ENCODE measurements around the gene IGFBP7.

IGFBP7 gene

DNA sequence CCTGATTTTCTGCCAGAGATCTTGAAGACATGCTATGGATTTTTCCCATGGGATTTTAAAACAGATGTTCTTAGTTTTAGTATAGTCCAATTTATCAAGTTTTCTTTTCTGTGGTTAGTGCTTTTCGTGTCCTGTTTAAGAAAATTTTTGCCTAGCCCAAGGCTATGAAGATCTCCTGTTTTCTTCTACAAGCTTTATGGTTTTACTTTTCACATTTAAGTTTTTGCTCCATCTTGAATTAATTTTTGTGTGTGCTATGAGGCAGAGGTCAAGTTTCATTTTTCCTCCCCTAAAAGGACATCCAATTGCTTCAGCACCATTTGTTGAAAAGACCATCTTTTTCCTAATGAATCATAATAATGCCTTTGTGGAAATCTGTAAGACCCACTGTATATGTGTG, 65.9 kb downstream of the IGFBP7 start:
- in situ Hi-C loops (cut with HindIII; ENCODE audit: low sequenced_read_pairs) = no loop called here

DNA sequence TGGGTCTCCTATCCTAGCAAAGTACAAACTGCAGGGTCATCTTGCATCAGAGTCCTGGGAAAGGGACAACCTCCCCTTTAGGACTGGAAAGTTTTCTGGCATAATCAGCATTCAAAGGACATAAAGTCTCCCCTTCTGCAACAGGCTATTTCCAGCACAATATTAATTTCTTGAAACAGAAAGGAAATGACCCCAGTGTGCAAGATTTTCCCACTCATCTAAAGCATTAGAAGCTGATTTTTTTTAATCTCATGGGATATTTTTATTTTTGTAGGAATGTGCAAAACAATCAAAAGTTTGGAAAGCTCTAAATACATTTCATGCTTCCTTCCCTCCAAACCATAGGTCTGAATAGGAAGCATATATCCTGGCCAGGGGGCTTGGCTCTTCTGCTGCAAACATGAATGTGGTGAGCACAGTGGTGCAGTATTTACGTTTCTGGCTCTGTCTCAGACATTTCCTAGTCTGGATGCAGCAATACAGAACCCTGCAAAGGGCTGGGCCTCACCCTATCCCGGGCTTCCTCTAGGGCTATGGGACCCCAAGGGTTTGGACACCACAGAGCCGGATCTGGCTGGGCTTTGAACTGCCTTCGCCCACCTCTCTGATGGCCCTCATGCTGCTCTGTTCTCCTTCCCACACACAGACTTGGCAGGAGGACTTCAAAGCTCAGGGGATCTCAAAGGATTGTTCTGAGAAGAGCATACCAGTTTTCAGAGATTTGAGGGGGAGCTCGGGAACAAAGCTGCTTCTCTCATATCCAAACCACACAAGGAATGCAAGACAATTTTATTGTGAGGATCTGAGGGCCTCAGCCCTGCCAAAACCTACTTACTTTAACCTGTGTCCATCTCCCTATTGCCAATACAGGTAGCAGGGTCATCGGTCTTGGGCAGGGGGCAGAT, 66.6 kb downstream of the IGFBP7 start:
- in situ Hi-C loops (cut with HindIII; ENCODE audit: low sequenced_read_pairs) = no loop called here

DNA sequence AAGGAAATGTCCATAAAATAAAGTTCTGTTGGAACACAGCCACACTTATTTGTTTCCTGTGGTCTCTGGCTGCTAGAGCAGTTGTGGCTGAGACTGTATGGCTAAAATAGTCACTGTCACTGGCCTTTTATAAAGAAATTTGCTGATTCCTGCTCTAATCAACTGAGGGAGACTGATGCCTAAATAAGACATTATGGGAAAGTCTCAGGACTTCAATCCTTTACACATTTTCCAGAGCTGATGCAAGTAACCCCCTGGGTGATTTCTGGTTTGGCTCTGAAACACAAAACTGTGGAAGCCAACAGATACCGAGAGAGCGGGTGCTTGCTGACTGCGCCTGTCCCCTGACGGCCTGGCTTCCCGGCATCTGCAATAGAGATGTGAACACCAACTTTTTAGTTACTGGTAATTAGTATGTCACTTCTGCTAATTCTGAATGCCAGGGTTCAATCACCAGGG, 67.4 kb downstream of the IGFBP7 start:
- in situ Hi-C loops (cut with HindIII; ENCODE audit: low sequenced_read_pairs) = no loop called here

DNA sequence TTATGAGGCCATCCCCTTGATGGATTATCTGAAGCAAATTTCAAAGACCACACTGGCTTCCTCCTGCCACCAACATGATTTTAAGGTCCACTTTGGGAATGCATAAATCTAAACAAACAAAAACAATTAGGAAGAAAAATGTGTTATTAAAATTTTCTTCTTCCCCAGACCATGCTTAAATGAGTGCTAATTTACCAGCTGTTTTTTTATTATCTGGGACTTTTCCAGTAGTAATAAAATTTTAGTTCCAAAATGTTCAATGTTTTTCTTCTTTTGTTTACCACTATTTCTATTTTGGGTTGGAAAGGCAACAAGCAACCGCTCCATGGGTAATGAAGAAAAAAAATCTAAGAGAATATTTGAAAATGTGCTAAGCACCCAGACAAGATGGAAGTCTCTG, 69.2 kb downstream of the IGFBP7 start:
- in situ Hi-C loops (cut with HindIII; ENCODE audit: low sequenced_read_pairs) = no loop called here

DNA sequence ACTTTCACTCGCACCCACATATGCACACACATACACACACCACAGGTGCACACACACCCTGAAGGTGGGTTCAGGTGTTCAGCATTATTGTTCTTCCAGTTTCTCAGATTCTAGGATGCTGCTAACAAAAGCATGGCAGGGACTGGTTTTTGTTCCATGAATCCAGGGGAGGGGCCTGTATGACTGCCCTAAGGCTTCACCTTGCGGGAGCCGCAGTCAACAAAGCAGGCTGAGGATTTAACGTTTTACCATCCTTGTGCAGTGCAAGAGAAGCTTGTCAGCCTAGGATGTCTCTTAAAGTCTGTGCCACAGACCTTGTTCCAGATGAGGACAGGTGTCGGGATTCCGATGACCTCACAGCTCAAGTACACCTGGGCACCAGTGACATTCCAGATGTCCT, 69.7 kb downstream of the IGFBP7 start:
- in situ Hi-C loops (cut with HindIII; ENCODE audit: low sequenced_read_pairs) = no loop called here

DNA sequence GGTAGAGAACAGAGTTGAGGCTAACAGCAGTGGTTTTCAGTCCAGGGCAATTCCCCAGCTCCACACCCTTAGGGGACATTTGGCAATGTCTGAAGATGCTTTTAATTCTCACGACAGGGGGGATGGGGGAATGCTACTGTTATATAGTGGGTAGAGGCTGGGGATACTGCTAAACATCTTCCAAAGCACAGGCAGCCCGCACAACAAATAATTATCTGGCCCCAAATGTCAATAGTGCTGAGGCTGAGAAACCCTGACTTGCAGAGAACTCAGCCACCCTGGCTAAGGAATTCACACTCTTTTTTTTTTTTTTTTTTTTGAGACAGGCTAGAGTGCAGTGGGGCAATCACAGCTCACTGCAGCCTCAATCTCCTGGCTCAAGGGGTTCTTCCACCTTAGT, 70.8 kb downstream of the IGFBP7 start:
- in situ Hi-C loops (cut with HindIII; ENCODE audit: low sequenced_read_pairs) = no loop called here

DNA sequence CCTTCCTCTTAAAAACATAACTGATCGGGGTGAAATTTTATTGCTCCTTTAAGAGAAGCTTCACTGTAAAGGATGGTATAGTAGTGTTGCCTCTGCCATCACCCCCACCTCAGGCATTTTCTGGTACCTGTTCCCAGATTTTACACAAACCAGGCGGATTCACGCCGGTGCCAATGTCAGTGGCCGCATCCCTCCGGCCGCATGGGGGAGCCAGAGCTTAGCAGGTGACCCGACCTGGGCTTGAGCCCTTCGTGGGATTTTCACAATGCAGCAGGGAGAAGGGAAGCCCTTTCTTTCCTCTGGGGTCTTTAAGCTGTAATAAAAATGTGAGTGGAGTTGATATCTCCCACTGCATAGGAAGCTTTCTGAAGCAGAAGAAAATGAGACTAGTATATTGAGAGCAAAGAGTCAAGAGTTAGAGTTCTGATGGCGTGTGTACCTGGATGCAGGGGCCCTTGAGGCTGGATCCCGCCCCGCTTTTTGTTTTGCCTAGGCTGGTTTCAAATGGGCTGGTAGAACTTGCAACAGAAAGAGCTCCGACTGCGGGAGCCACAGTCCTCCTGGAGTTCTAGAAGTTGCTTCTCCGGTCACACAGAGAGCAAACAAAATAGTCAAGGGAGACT, 72.1 kb downstream of the IGFBP7 start:
- in situ Hi-C loops (cut with HindIII; ENCODE audit: low sequenced_read_pairs) = no loop called here

DNA sequence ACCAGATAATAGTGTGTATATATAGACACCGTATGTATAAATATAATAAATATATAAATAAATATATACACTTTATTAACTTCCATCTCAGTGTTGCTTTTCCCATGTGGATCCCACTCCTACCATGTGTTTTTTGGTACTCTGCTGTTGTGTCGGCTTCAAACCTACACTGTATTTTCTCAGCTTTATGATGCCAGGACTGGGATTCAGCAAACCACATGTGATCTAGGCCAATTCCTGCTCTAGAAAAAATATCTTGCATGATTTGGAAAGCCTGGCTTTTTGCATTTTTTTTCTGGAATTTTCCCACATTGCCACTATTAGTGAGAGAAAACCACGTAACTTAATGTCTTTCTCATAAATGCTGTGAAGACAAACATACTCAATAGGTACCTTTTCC, 75.7 kb downstream of the IGFBP7 start:
- in situ Hi-C loops (cut with HindIII; ENCODE audit: low sequenced_read_pairs) = no loop called here

DNA sequence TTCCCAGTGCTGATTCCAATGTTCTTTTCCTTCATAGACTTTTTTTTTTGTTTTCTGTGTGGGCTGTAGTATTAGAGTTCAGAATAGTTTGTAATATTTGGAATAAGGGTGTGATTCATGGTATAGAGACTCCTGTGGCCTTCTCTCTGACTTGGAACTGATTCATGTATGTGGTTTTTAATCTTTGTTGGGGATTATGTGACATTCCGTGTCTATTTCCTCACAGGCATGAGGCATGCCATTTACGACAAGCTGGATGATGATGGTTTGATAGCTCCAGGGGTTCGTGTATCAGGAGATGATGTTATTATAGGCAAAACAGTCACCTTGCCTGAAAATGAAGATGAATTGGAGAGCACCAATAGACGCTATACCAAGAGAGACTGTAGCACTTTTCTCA, 87.1 kb downstream of the IGFBP7 start:
- in situ Hi-C loops (cut with HindIII; ENCODE audit: low sequenced_read_pairs) = no loop called here

DNA sequence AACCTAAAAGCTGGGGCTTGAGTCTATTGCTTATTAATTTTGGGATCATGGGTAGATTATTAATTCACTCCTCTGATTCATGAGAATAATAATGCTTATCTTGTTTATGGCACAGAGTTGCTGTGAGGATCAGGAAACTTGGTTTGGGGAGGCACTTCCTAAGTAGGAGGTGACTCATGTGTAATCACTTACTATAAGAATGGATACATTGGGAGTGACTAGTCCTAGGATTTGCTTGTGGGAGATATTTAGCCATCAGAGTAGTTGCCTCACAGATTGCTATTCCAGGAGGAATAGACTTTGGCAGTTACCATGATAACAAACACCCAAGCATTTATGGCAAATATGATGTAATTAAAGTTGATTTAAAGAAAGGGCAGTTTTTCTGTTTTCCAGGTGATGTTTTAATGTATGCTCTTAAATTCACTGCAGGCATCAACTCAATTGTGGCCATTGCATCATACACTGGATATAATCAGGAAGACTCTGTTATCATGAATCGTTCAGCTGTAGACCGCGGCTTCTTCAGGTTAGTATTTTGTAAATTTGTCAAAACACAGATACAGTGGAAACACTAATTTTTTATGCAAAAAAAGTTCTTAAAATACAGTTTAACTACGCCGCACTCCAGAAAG, 89.6 kb downstream of the IGFBP7 start:
- in situ Hi-C loops (cut with HindIII; ENCODE audit: low sequenced_read_pairs) = no loop called here

DNA sequence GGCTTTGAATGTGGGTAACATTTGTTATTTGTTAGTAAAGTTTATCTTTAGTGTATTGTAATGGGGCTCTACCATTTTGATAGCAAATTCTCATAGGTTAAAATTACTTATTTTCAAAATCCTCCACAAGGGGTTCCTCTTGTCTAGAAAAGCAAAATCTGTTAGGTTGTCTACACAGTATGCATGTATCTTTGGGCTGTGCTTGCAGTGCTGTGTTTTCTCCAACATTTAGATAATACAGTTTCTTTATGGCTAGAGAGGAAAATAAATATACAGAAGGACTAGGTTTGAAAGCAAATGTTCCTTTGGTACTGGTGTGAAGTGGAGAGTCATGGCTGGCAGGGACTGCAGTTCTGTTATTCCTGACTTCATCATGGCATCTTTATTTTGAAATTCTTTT, 91.2 kb downstream of the IGFBP7 start:
- in situ Hi-C loops (cut with HindIII; ENCODE audit: low sequenced_read_pairs) = no loop called here

DNA sequence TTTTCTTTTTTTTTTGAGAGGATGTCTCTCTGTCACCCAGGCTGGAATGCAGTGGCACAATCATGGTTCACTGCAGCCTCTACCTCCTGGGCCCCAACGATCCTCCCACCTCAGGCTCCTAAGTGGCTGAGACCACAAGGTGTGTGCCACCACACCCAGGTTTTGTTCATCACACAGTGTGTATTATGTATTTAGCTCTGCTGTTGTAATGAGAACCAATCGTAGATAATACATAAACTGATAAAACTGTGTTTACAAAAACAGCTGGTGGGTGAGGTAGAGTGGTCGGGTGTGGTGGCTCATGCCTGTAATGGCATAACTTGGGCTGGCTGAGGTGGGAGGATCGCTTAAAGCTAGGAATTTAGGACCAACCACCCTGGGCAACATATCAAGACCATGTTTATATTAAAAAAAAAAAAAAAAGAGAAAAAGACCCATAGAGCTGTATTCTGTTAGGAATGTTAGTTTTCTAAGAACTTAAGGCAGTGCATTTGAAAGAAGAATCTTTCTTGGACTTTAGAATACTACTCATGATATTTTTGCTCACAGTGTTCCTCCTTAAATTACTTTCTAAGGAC, 96.6 kb downstream of the IGFBP7 start:
- in situ Hi-C loops (cut with HindIII; ENCODE audit: low sequenced_read_pairs) = no loop called here

DNA sequence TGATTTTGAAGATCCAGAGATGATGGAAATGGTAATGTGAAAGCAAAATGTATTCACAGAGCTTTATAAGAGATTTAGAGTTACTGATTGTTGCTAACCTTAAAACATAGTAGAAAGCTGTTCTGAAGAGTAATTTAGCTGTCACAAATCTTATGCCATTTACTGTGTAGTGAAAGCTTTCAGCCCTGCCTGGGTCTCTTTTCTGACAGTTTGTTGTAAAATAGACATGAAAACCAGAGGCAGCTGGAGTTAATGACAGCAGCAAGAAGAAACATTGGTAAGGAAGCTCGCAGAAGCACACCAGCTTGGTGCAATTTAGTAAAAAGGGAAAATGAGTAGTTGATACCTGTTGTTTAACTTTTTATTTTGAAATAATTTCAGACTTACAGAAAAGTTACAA, 110.4 kb downstream of the IGFBP7 start:
- in situ Hi-C loops (cut with HindIII; ENCODE audit: low sequenced_read_pairs) = no loop called here

DNA sequence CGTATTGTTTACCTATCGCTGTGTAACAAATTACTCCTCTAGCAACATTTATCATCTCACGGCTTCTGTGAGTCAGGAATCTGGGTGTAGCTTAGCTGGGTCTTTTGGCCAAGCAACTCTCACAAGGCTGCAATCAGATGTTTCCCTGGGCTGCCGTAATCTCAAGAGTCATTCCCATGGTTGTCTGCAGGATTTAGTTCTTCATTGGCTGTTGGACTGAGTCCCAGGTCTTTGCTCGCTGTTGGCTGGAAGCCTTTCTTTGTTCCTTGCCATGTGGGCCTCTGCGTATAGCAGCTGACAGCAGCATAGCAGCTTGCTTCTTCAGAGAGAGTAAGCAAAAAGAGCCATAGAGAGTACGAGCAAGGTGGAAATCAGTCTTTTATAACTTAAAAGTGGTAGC, 114.7 kb downstream of the IGFBP7 start:
- in situ Hi-C loops (cut with HindIII; ENCODE audit: low sequenced_read_pairs) = no loop called here

DNA sequence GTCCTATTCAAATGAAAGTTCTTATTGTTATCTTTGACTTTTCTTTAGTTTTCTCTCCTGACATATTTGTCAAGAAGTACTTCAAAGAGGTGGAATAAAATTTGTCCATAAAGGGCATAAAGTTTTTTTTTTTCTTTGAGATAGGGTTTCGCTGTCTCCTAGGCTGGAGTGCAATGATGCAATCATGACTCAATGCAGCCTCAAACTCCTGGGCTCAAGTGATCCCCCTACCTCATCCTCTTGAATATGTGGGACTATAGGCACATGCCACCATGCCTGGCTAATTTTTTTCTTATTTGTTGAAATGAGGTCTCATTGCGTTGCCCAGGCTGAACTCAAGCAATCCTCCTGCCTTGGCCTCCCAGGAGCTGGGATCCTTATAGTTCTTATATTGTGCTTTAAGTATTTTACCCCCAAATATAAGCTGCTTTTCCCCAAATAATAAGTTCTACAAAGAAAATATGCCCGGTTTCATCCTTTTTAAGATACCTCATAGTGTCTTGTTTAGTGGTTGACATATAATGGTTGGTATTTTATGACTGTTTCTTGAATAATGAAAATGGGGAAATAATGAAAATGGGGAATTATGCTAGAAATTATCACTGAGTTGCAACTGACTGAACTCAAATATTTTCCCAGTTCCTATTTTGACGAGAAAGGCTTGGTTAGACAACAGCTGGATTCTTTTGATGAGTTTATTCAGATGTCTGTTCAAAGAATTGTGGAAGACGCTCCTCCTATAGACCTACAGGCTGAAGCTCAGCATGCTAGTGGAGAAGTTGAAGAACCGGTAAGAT, 119.9 kb downstream of the IGFBP7 start:
- in situ Hi-C loops (cut with HindIII; ENCODE audit: low sequenced_read_pairs) = no loop called here

DNA sequence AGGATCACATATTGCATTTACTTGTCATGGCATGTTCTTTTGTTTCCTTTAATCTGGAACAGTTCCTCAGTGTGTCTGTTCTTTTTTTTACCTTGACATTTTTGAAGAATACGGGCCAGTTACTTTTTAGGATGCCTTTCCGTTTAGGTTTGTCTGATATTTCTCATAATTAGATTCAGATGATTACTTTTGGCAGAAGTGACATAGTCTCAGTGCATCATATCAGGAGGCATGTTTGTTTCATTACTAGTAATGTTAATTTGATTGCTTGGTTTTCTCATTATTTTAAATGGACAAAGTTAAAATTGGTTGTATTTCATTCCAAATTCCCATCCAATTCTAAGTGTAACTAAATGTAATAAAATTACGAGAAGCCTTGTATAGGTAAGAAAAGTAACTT, 123.2 kb downstream of the IGFBP7 start:
- in situ Hi-C loops (cut with HindIII; ENCODE audit: low sequenced_read_pairs) = no loop called here

DNA sequence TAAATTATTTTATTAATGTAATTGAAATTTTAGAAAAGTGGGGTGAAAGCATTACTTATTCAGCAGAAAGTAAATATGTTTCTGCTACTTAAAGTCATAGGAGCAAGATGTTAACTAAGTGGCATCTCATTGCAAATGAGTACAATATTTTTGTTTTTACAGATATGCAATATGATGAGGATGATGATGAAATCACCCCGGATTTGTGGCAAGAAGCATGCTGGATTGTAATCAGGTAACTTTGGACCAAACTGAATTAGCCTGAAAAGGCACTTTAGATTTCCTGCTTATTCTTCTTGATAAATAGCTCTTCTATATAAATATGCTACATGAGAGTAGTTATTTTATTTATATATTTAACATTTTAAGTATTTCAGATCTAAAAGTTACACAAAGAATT, 124.0 kb downstream of the IGFBP7 start:
- in situ Hi-C loops (cut with HindIII; ENCODE audit: low sequenced_read_pairs) = no loop called here

DNA sequence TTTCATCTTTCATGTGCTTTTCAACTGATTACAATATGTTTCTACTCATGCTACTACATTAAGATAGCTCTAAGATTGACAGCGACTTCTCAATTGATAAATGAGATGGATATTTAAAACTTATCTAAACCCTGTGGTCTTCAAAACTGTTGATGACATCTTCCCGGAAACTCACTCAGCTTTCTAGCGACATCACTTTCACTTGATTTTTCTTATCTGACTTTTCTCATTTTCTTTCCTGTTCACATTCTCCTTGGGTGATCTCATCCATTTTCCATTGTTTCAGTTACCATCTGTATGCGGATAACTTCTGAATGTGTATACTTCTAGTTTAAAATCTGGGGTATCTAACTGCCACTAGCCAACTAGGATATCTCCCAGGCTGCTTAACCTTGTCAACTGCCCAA, 128.4 kb downstream of the IGFBP7 start:
- in situ Hi-C loops (cut with HindIII; ENCODE audit: low sequenced_read_pairs) = no loop called here

Measured in DLD1 (cell line).